ENCODE data around the gene CDH4.

The CDH4 gene

DNA sequence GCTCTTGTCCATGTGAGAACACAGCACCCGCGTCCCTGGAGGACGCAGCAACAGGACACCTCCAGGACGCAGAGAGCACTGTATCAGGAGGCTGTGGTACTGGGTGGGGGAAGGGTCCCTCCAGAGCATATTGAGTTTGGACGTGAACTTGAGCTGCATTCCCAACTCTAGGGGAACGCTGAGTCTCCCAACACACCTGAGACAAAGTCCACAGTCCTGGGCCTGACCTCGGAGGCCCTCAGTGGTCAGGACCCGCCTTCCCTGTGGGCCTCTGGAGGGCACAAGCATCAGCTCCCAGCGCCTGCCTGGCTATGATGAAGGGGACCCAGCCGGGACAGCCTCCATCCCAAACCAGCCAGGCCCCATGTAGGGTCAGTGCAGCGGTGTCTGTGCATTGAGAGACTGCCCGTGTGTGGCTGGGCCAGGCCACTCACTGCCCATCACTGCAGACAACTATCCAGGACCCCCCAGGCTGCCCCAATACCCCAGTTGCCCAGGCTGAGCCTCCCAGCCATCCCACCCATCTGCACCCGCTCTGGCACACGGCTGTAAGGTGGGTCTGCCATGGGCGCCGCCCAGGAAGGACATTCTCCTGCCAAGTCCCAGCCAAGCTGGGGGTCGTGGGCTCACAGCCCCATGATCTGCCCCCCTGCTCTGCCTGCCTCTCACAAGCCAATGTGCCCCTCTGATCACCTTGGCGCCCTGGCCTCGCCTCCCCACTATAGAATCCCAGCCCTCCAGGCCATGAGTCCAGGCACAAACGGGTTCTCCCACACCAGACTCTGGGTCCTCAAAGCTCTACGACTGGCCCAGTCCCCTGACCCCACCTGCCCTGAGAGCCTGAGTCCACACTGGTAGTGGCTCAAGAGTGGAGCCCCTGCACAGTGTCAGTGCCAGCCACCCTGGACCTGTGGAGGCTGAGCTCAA, 697.9 kb downstream of the CDH4 start:
- DNase-seq (ENCODE audit: low spot score) = no peak

DNA sequence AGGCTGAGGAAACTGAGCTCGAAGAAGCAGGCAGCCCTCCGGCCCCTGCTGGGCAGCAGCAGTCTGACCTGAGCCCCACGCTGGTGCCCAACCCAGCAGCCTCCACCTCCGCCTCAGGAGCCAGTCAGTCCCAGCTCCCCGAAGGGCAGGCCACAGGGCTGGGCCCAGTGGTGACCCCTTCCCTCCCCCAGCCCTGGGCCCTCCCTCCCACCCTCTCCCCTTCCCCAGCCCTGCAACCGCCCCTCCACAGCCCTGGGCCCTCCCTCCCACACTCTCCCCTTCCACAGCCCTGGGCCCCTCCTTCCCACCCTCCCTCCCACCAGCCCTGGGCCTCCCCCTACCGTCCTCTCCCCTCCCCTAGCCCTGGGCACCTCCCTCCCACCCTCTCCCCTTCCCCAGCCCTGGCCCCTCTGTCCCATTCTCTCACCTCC, 698.6 kb downstream of the CDH4 start:
- no peak for DNase-seq (ENCODE audit: low spot score)

DNA sequence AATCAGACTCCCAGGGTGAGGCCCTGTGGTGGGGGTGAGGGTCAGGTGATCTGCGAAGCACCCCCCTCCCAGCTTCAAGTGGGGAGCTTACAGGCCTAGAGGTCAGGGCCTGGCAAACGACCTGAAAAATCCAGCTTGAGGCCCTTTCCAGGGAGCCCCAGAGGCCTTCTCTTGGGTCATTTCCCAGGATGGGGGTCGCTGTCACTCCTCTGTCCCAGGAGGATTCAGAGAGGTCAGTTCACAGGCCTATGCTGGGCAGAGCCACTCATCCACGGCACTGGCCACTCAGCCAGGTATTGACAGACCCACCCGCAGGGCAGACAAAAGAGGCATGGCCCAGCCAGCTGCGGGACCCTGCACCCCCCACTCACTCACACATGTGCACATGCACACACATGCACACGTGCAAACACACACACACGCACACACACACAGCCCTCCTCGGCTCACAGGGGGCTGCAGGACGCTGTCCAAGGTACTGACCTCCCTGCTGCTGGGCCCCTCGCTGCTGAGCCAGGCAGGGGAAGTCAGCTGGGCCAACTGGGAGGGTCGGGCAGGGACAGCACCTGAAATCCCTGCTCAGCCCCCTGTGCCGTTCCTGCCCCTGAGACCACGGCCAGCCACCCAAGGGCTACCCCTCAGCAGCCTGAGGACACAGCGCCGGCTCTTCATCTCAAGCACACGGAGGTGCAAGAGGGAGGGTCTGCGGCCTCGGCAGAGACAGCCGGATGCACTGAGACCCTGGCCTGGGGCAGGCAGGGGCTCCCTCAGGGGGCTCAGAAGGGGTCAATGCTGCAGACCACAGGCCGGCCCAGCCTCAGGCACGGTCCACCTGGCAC, 699.9 kb downstream of the CDH4 start:
- DNase-seq (ENCODE audit: low spot score) = no peak

- DNase-seq (ENCODE audit: low spot score) = no peak
These were observed 701.3 kb downstream of the CDH4 start for GRCh38 chr20:61953037-61954021.

DNA sequence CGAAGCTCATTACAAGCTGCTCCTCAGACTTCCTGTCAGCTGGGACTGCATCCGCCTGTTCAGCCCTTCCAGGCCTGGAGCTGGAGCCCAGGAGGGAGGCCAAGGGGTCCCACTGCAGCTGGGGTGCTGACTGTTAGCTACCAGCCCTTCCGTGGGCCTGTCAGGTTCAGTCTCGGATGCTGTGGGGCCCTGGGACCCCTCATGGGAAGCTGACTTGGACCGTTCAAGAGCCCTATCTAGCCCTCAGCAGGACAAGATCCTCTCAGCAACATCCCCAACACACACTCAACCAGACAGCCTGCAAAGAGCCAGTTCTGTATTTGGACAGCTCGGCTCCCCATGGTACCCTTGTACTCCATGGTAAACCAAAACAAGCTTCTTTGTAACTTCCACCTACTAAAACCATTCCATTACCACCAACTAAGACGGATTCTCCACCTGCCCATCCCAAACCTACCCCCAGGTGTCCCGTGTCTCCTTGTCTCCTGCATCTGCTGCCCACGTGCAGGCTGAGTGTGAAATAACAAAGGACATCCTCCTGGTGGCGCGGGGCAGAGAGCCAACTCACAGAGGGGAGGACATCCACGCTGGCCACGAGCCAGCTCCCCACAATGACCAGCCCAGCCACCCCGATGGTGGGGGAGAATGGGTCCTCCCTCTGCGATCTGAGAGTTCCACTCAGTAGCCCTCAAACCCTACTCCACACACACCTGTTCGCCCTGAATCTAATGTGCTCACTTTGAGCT, 702.4 kb downstream of the CDH4 start:
- no peak for DNase-seq (ENCODE audit: low spot score)

DNA sequence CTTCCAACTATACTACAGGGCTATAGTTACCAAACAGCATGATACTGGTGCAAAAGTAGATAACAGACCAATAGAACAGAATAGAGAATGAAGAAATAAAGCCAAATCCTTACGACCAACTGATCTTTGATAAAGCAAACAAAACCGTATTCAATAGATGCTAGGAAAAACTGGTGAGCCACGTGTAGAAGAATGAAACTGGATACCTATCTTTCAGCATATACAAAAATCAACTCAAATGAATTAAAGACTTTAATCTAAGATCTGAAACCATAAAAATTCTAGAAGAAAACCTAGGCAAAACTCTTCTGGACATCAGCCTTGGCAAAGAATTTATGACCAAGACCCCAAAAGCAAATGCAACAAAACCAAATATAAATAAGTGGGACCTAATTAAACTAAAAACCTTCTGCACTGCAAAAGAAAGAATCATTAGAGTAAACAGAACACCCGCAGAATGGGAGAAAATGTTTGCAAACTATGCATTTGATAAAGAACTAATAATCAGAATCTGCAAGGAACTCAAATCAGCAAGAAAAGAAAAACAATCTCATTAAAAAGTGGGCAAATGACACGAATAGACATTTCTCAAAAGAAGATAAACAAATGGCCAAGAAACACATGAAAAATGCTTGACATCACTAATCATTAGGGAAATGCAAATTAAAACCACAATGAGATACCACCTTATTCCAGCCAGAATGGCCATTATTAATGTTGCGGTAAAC, 703.8 kb downstream of the CDH4 start:
- no peak for DNase-seq (ENCODE audit: low spot score)

DNA sequence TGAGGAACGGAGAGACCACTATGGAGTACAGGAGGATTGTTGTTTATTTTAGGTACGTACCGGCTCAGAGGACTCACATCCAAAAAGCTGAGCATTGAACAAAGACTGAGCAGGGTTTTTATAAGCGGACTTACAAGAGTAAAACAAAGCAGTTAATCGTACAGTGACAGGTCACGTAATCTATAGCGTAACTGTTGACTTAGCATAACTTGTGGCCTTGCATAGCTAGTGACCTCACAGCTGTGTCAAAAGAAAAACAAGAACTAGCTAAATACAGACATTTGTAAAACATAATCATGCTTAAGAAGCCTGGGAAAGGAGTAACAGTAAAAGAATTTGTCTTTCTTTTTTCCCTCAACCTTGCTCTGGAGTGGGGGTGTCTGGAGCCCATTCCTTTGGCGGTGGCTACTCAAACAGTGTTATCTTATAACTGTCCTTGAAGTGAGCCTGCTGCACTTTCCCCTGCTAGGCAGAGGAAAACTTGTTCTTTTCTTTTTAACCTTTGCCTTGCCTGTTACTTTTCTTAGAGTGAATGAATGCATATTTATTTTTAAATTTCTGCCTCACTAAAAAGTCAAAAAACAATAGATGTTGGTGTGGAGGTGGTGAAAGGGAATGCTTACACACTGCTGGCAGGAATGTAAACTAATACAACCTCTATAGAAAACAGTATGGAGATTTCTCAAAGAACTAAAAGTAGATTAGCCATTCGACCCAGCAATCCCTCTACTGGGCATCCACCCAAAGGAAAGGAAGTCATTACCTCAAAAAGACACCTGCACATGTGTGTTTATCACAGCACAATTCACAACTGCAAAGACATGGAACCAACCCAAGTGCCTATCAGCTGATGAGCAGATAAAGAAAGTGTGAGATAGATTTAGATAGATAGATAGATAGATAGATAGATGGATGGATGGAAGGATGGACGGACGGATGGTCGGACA, 704.6 kb downstream of the CDH4 start:
- DNase-seq (ENCODE audit: low spot score) = no peak

DNA sequence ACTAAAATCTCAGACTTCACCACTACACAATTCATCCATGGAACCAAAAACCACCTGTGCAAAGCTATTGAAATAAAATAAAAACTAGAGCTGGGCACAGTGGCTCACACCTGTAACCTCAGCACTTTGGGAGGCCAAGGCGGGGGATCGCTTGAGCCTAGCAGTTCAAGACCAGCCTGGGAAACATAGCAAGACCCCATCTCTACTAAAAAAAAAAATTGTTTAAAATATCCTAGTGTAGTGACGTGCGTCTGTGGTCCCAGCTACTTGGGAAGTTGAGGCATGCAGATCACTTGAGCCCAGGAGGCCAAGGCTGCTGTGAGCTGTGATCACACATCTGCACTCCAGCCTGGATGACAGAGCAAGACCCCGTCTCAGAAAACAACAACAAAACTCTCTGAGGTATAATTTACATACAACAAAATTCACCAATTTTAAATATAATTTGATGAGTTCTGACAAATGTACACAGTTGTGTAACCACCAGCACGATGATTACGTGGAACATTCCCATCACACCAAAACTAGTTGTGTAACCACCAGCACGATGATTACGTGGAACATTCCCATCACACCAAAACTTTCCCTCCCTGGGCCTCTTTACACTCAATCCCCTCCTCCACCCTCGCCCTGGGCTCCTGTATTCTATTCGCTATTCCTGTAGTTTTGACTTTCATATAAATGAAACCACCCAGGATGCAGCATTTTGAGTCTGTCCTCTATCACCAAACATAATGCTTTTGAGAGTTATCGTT, 706.1 kb downstream of the CDH4 start:
- DNase-seq (ENCODE audit: low spot score) = no peak

- DNase-seq (ENCODE audit: low spot score) = no peak
These were observed 707.0 kb downstream of the CDH4 start for GRCh38 chr20:61958773-61959700.

DNA sequence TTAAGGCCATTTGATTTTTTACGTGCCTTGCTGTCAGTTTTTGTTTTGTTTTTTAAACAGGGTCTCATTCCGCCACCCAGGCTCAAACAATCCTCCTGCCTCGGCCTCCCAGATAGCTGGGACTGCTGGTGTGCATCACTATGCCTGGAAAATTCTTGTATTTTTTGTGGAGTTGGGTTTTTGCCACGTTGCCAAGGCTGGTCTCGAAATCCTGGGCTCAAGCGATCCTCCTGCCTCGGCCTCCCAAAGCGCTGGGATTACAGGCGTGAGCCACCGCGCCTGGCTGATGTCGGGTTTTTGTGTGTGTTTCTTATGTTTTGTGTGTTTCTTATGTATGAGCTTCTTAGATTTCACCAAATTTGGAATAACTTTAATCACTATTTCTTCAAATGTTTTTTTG, 708.8 kb downstream of the CDH4 start:
- DNase-seq (ENCODE audit: low spot score) = no peak

GRCh38 chr20:61963149-61963548, 711.1 kb downstream of the CDH4 start:
- DNase-seq (ENCODE audit: low spot score) = no peak

GRCh38 chr20:61963885-61964674, 712.0 kb downstream of the CDH4 start:
- DNase-seq (ENCODE audit: low spot score) = no peak

- no peak for DNase-seq (ENCODE audit: low spot score)
These were observed 712.9 kb downstream of the CDH4 start for GRCh38 chr20:61964675-61965605.

DNA sequence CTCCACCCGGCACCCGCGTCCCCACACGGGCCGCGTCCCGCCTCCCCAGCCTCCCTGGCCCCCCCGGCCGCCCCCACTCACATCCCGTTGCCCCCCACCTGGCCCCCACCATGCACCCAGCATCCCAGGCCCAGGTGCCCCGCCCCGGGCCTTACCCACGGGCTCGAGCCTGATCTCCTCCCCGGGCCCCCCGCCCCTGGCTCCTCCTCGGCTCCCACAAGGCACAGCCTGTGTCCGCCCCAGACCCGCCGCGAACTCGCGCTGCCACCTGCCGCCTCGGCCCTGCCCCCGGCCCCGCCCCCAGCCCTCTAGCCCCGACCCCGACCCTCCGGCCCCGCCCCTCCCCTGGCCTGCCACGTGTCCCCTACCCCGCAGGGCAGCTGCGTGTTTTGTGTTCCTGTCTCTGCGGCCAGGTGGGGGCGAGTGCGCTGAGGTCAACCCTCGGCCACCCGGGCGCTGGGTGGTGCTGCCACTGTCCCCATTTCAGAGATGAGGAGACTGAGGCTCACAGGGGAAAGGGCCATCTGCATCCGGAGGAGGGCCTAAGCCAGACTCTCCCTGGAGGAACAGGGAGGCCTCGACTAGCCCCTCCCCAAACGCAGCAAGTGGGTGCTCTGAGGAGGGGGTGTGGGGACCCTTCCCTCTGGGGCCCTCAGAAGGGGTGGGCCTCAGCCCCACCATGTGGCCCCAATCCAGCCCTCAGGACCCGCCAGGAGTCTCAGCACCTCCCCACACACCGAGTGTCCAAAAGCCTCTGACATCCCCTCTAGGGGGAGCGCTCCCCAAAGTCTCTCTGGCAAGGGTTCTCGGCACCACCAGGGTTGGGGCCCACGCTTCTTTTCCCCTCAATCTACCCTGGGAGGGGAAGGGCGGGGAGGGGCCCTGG, 713.8 kb downstream of the CDH4 start:
- no peak for DNase-seq (ENCODE audit: low spot score)
